Thoracic aorta (tissue), 2 donors: ENCODE results near the gene SNRPB2. TPM values are rescaled to one million over a fixed set of nuclear protein-coding genes. Genes with fewer than 3 reads are reported as not detected.

Experiments used
- ATAC-seq: fragments of 150-250 bp; one replicate; pipeline ENCODE4 v1.8.0; 2017; ENCODE audit warnings: low read depth; ENCODE audit not compliant: insufficient number of reproducible peaks, low FRiP score
- DNase-seq: peaks from one replicate; pipeline ENCODE4 v3.0.0-alpha.2; 2020; ENCODE audit warnings: low spot score
- H3K27ac ChIP-seq, 2 donors: fragments of 200-600 bp; sonication (generic); 1 replicate in 1 of 2; 2 replicates in 1 of 2; pipeline ENCODE4 v1.5.1; 2016; ENCODE audit warnings: mild to moderate bottlenecking in 2 of 2, moderate library complexity in 2 of 2
- H3K27me3 ChIP-seq: fragments of 200-600 bp; sonication (generic); replicated peaks from 2 replicates; pipeline ENCODE4 v1.6.0; 2016; ENCODE audit warnings: mild to moderate bottlenecking; ENCODE audit not compliant: insufficient read depth
- H3K36me3 ChIP-seq: fragments of 200-600 bp; sonication (generic); one replicate; pipeline ENCODE4 v1.5.1; 2016
- H3K4me1 ChIP-seq, 2 donors: fragments of 200-600 bp; sonication (generic); 1 replicate in 1 of 2; 2 replicates in 1 of 2; pipeline versions ENCODE4 v1.5.1 to v1.6.0; 2016; ENCODE audit warnings: low read depth in 2 of 2, mild to moderate bottlenecking in 1 of 2; ENCODE audit not compliant: control insufficient read depth in 1 of 2
- H3K4me3 ChIP-seq: fragments of 200-600 bp; sonication (generic); 2 replicates; pipeline ENCODE4 v1.5.1; 2016; ENCODE audit warnings: mild to moderate bottlenecking
- H3K9me3 ChIP-seq: fragments of 200-600 bp; sonication (generic); 2 replicates; pipeline ENCODE4 v1.5.1; 2016
- total RNA-seq, 2 donors: library from RNA; depleted of rRNA; stranded (reverse); fragments of >200 nt; gene quantifications; one replicate each; pipeline versions ENCODE4 v1.1.0 to v1.2.3, GENCODE V29; 2016
- TF ChIP-seq, protein P1 (sequence below): fragments of 200-600 bp; sonication (generic); IDR thresholded peaks from one replicate; pipeline ENCODE4 v1.5.1; 2019; ENCODE audit warnings: antibody characterized with exemption

Gene SNRPB2
- total RNA-seq, 2 donors from 2014 or later: 14.9 to 25.6 TPM

DNA sequence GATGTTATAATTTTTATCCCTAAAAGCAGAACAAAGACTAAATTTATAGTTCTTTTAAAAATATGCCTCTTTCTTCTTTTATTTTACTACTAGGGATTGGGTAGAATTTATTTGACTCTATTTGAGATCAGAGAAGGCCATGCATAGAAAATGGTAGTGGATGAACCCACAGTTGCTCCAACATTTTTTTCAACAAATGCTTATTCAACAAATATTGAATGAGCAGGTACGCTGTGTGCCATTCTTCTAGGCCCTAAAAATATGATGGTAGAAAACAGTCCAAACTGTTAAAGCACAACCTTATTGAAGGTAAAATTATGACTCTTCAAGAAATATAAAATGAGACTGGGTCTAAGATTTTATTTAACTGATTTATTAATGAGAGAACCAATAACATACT is 48.3 kb downstream of the SNRPB2 start:
- Histone ChIP-seq H3K4me1 (no peaks in the 10 kb centered on the region), H3K4me3 (no peak overlapping the region), H3K27ac (no peak overlapping the region), H3K36me3 (no peaks in the 10 kb centered on the region), H3K27me3 (no peaks in the 10 kb centered on the region), H3K9me3 (no peaks in the 10 kb centered on the region)
- ATAC-seq (no peak), DNase-seq (no peak)
- TF ChIP-seq, protein P1, sequence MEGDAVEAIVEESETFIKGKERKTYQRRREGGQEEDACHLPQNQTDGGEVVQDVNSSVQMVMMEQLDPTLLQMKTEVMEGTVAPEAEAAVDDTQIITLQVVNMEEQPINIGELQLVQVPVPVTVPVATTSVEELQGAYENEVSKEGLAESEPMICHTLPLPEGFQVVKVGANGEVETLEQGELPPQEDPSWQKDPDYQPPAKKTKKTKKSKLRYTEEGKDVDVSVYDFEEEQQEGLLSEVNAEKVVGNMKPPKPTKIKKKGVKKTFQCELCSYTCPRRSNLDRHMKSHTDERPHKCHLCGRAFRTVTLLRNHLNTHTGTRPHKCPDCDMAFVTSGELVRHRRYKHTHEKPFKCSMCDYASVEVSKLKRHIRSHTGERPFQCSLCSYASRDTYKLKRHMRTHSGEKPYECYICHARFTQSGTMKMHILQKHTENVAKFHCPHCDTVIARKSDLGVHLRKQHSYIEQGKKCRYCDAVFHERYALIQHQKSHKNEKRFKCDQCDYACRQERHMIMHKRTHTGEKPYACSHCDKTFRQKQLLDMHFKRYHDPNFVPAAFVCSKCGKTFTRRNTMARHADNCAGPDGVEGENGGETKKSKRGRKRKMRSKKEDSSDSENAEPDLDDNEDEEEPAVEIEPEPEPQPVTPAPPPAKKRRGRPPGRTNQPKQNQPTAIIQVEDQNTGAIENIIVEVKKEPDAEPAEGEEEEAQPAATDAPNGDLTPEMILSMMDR: no peak

DNA sequence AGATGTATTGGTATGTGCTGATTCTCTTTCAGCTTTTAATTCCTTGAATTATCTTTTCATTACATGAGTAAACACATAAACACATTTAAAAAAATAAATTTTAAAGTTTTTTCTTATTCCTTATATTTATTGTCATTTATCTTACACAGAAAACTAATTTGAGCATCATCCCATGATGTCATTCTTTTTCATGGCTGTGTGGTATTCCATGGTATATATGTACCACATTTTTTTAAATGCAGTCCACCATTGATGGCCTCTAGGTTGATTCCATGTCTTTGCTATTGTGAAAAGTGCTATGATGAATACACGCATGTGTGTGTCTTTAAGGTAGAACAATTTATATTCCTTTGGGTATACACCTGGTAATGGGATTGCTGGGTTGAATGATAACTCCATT is 51.7 kb downstream of the SNRPB2 start:
- Histone ChIP-seq H3K27ac (no peak overlapping the region), H3K4me3 (no peak overlapping the region), H3K36me3 (no peaks in the 10 kb centered on the region), H3K27me3 (no peaks in the 10 kb centered on the region), H3K4me1 (no peaks in the 10 kb centered on the region), H3K9me3 (no peaks in the 10 kb centered on the region)
- ATAC-seq: no peak
- TF ChIP-seq, protein P1: no peak
- DNase-seq: no peak

DNA sequence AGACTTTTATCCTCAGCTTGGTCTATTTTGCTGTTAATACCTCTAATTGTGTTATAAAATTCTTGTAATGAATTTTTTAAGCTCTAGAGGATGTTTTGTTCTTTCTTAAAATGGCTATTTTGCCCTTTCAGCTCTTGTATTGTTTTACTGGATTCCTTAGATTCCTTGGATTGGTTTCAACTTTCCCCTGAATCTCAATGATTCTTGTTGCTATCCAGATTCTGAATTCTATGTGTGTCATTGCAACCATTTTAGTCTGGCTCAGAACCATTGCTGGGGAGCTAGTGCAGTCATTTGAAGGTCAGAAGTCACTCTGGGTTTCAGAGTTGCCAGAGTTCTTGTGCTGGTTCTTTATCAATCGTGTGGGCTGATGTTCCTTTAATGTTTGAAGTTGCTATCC is 55.4 kb downstream of the SNRPB2 start:
- Histone ChIP-seq H3K9me3 (no peaks in the 10 kb centered on the region), H3K36me3 (no peaks in the 10 kb centered on the region), H3K27me3 (no peaks in the 10 kb centered on the region), H3K4me1 (no peaks in the 10 kb centered on the region), H3K27ac (no peak overlapping the region), H3K4me3 (no peak overlapping the region)
- no peak for ATAC-seq
- TF ChIP-seq, protein P1: no peak
- no peak for DNase-seq

Other genes starting within 250 kb of the SNRPB2 start
- 10 to 100 TPM; 16.5 to 21.3 TPM for gene KIF16B, start 156.6 kb upstream of the SNRPB2 start, total RNA-seq
- not detected for gene OTOR, start 18.3 kb downstream of the SNRPB2 start, total RNA-seq